Hepatocyte (in vitro differentiated cells): ENCODE data around the gene STX1A.

Source experiments
- EZH2 ChIP-seq: fragments of 200-600 bp; sonication (generic); IDR thresholded peaks from 2 replicates; pipeline ENCODE4 v1.6.1; 2016; ENCODE audit warnings: antibody characterized with exemption, mild to moderate bottlenecking, borderline replicate concordance
- EZH2phosphoT487 ChIP-seq: fragments of 200-600 bp; sonication (generic); IDR thresholded peaks from one replicate; pipeline ENCODE4 v1.6.1; 2018; ENCODE audit warnings: antibody characterized with exemption, mild to moderate bottlenecking, low read depth, moderate library complexity; ENCODE audit not compliant: unreplicated experiment, severe bottlenecking
- TF ChIP-seq, protein P1 (sequence below): fragments of 200-600 bp; sonication (generic); IDR thresholded peaks from 2 replicates; pipeline ENCODE4 v1.5.1; 2016; ENCODE audit warnings: antibody characterized with exemption, mild to moderate bottlenecking; ENCODE audit not compliant: poor library complexity

DNA sequence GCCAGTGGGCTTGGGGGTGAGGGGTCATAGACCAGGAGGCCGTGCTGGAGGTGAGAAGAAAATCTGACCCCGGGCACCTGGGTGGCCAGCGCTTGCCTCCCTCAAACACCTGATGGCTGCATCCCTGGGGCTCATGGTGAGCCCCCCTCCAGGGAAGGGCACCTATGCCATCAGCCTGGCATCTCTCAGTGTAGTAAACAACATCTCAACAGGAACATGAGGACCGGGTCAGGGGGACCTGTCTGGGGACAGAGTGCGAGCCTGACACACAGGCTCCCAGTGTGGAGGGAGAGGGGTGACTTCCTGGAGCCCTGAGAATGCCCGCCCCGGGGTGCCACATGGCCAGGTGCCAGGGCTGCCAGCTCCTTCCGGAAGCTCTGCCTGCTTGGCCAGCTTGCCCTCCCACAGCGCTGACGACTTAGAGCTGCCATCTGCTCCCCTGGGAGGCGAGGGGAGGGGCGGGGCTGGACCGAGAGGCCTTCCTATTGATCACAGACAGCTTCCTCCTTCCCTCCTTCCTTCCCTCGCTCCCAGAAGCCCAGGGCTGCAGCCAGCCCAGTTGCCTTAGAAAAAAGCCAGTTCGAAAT lies 12.3 kb downstream of the STX1A start:
- TF ChIP-seq, protein P1, sequence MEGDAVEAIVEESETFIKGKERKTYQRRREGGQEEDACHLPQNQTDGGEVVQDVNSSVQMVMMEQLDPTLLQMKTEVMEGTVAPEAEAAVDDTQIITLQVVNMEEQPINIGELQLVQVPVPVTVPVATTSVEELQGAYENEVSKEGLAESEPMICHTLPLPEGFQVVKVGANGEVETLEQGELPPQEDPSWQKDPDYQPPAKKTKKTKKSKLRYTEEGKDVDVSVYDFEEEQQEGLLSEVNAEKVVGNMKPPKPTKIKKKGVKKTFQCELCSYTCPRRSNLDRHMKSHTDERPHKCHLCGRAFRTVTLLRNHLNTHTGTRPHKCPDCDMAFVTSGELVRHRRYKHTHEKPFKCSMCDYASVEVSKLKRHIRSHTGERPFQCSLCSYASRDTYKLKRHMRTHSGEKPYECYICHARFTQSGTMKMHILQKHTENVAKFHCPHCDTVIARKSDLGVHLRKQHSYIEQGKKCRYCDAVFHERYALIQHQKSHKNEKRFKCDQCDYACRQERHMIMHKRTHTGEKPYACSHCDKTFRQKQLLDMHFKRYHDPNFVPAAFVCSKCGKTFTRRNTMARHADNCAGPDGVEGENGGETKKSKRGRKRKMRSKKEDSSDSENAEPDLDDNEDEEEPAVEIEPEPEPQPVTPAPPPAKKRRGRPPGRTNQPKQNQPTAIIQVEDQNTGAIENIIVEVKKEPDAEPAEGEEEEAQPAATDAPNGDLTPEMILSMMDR = no peak
- no peak for TF ChIP-seq EZH2
- no peak for TF ChIP-seq EZH2phosphoT487
